ENCODE data around the gene ADARB2. TPM values are rescaled to one million over a fixed set of nuclear protein-coding genes. Genes with fewer than 3 reads are reported as not detected.

Gene ADARB2
- total and polyA plus RNA-seq, 5 donors = 0.53 to 1.6 (median 0.59) TPM

- DNase-seq = no peak
- intact Hi-C loops (cut with DNase I) = no loop called here
- Histone ChIP-seq H3K4me1 (ENCODE audit: control insufficient read depth, insufficient read depth, low read length) (no peaks in the 10 kb centered on the region), H3K4me3 (ENCODE audit: low read length) (no peak overlapping the region), H3K27ac (ENCODE audit: low read length) (no peak overlapping the region), H3K9me3 (ENCODE audit: control insufficient read depth, low read length) (no peaks in the 10 kb centered on the region), H3K27me3 (ENCODE audit: control insufficient read depth, insufficient read depth) (no peaks in the 10 kb centered on the region)
- WGBS = 78% methylated on average over 22 of the region's 22 CpGs
- ATAC-seq = no peak
These were observed 126.1 kb downstream of the ADARB2 start for GRCh38 chr10:1610986-1611770.

GRCh38 chr10:1609648-1609970, 127.7 kb downstream of the ADARB2 start:
- WGBS = 55% methylated on average over 11 of the region's 11 CpGs
- no peaks in the 10 kb centered on the region for H3K27me3 ChIP-seq (ENCODE audit: control insufficient read depth, insufficient read depth)
- no peak overlapping the region for H3K4me3 ChIP-seq (ENCODE audit: low read length)

GRCh38 chr10:1608851-1609647, 128.3 kb downstream of the ADARB2 start:
- Histone ChIP-seq H3K9me3 (ENCODE audit: control insufficient read depth, low read length) (no peaks in the 10 kb centered on the region), H3K4me1 (ENCODE audit: control insufficient read depth, insufficient read depth, low read length) (no peaks in the 10 kb centered on the region), H3K27ac (ENCODE audit: low read length) (no peak overlapping the region), H3K27me3 (ENCODE audit: control insufficient read depth, insufficient read depth) (no peaks in the 10 kb centered on the region), H3K4me3 (ENCODE audit: low read length) (no peak overlapping the region)
- 12% methylated on average over 28 of the region's 28 CpGs for WGBS
- intact Hi-C loops (cut with DNase I) = no loop called here
- ATAC-seq (no peak), DNase-seq (no peak)

More at GRCh38 chr10:1609648-1609970, 127.7 kb downstream of the ADARB2 start:
- DNase-seq = no peak
- no peaks in the 10 kb centered on the region for H3K9me3 ChIP-seq (ENCODE audit: control insufficient read depth, low read length)
- no peak for ATAC-seq
- no peaks in the 10 kb centered on the region for H3K4me1 ChIP-seq (ENCODE audit: control insufficient read depth, insufficient read depth, low read length)
- no peak overlapping the region for H3K27ac ChIP-seq (ENCODE audit: low read length)
- intact Hi-C loops (cut with DNase I) = no loop called here

GRCh38 chr10:1608408-1608807, 128.9 kb downstream of the ADARB2 start:
- H3K27me3 ChIP-seq (ENCODE audit: control insufficient read depth, insufficient read depth) = no peaks in the 10 kb centered on the region
- H3K4me1 ChIP-seq (ENCODE audit: control insufficient read depth, insufficient read depth, low read length) = no peaks in the 10 kb centered on the region
- H3K27ac ChIP-seq (ENCODE audit: low read length) = no peak overlapping the region
- DNase-seq (no peak), ATAC-seq (no peak)
- no peak overlapping the region for H3K4me3 ChIP-seq (ENCODE audit: low read length)
- no peaks in the 10 kb centered on the region for H3K9me3 ChIP-seq (ENCODE audit: control insufficient read depth, low read length)
- intact Hi-C loops (cut with DNase I) = no loop called here
- WGBS = 54% methylated on average over 3 of the region's 3 CpGs

GRCh38 chr10:1607466-1607865, 129.9 kb downstream of the ADARB2 start:
- intact Hi-C loops (cut with DNase I) = no loop called here
- Histone ChIP-seq H3K4me3 (ENCODE audit: low read length) (no peak overlapping the region), H3K4me1 (ENCODE audit: control insufficient read depth, insufficient read depth, low read length) (no peaks in the 10 kb centered on the region), H3K27ac (ENCODE audit: low read length) (no peak overlapping the region), H3K27me3 (ENCODE audit: control insufficient read depth, insufficient read depth) (no peaks in the 10 kb centered on the region), H3K9me3 (ENCODE audit: control insufficient read depth, low read length) (no peaks in the 10 kb centered on the region)
- 87% methylated on average over 14 of the region's 14 CpGs for WGBS
- ATAC-seq = no peak
- no peak for DNase-seq

- H3K4me1 ChIP-seq (ENCODE audit: control insufficient read depth, insufficient read depth, low read length) = no peaks in the 10 kb centered on the region
- H3K27me3 ChIP-seq (ENCODE audit: control insufficient read depth, insufficient read depth) = no peaks in the 10 kb centered on the region
- no peaks in the 10 kb centered on the region for H3K9me3 ChIP-seq (ENCODE audit: control insufficient read depth, low read length)
- H3K4me3 ChIP-seq (ENCODE audit: low read length) = no peak overlapping the region
- ATAC-seq (no peak), DNase-seq (no peak)
- WGBS = 73% methylated on average over 14 of the region's 14 CpGs
- no peak overlapping the region for H3K27ac ChIP-seq (ENCODE audit: low read length)
- intact Hi-C loops (cut with DNase I) = no loop called here
These were observed 131.1 kb downstream of the ADARB2 start for GRCh38 chr10:1605999-1606940.

GRCh38 chr10:1605121-1605520, 132.2 kb downstream of the ADARB2 start:
- Histone ChIP-seq H3K9me3 (ENCODE audit: control insufficient read depth, low read length) (no peaks in the 10 kb centered on the region), H3K4me1 (ENCODE audit: control insufficient read depth, insufficient read depth, low read length) (no peaks in the 10 kb centered on the region), H3K27me3 (ENCODE audit: control insufficient read depth, insufficient read depth) (no peaks in the 10 kb centered on the region), H3K27ac (ENCODE audit: low read length) (no peak overlapping the region), H3K4me3 (ENCODE audit: low read length) (no peak overlapping the region)
- DNase-seq (no peak), ATAC-seq (no peak)
- 78% methylated on average over 5 of the region's 5 CpGs for WGBS
- intact Hi-C loops (cut with DNase I) = no loop called here

GRCh38 chr10:1604246-1604645, 133.1 kb downstream of the ADARB2 start:
- ATAC-seq (no peak), DNase-seq (no peak)
- Histone ChIP-seq H3K4me1 (ENCODE audit: control insufficient read depth, insufficient read depth, low read length) (no peaks in the 10 kb centered on the region), H3K27ac (ENCODE audit: low read length) (no peak overlapping the region), H3K9me3 (ENCODE audit: control insufficient read depth, low read length) (no peaks in the 10 kb centered on the region), H3K4me3 (ENCODE audit: low read length) (no peak overlapping the region), H3K27me3 (ENCODE audit: control insufficient read depth, insufficient read depth) (no peaks in the 10 kb centered on the region)
- 37% methylated on average over 7 of the region's 7 CpGs for WGBS
- intact Hi-C loops (cut with DNase I) = no loop called here

- 77% methylated on average over 15 of the region's 15 CpGs for WGBS
- H3K4me1 ChIP-seq (ENCODE audit: control insufficient read depth, insufficient read depth, low read length) = no peaks in the 10 kb centered on the region
- intact Hi-C loops (cut with DNase I) = no loop called here
- H3K27ac ChIP-seq (ENCODE audit: low read length) = no peak overlapping the region
- ATAC-seq (no peak), DNase-seq (no peak)
- no peaks in the 10 kb centered on the region for H3K9me3 ChIP-seq (ENCODE audit: control insufficient read depth, low read length)
- no peak overlapping the region for H3K4me3 ChIP-seq (ENCODE audit: low read length)
- H3K27me3 ChIP-seq (ENCODE audit: control insufficient read depth, insufficient read depth) = no peaks in the 10 kb centered on the region
These were observed 134.1 kb downstream of the ADARB2 start for GRCh38 chr10:1603181-1603580.

- no peak for ATAC-seq
- WGBS = 67% methylated on average over 17 of the region's 17 CpGs
- H3K27me3 ChIP-seq (ENCODE audit: control insufficient read depth, insufficient read depth) = no peaks in the 10 kb centered on the region
- no peaks in the 10 kb centered on the region for H3K9me3 ChIP-seq (ENCODE audit: control insufficient read depth, low read length)
- H3K4me3 ChIP-seq (ENCODE audit: low read length) = no peak overlapping the region
- intact Hi-C loops (cut with DNase I) = no loop called here
- H3K4me1 ChIP-seq (ENCODE audit: control insufficient read depth, insufficient read depth, low read length) = no peaks in the 10 kb centered on the region
- H3K27ac ChIP-seq (ENCODE audit: low read length) = no peak overlapping the region
- no peak for DNase-seq
These were observed 135.3 kb downstream of the ADARB2 start for GRCh38 chr10:1602037-1602484.
